HG02970 (cell line): ENCODE measurements around the gene FCRL6.

Source experiments
- ATAC-seq: cut with Tn5 transposase; IDR thresholded peaks from one replicate; pipeline ENCODE4 v1.9.1; 2021; ENCODE audit warnings: mild to moderate bottlenecking, moderate library complexity, moderate number of reproducible peaks; ENCODE audit not compliant: unreplicated experiment, low FRiP score

The FCRL6 gene

GRCh38 chr1:159859767-159860322 is 57.7 kb downstream of the FCRL6 start:
- ATAC-seq, result no peak

GRCh38 chr1:159860456-159860855 is 58.3 kb downstream of the FCRL6 start:
- no peak for ATAC-seq

GRCh38 chr1:159861218-159861617 is 59.1 kb downstream of the FCRL6 start:
- no peak for ATAC-seq

GRCh38 chr1:159862031-159862430 is 59.9 kb downstream of the FCRL6 start:
- ATAC-seq, result no peak

- ATAC-seq, result no peak
Observed at GRCh38 chr1:159862557-159862956, 60.4 kb downstream of the FCRL6 start, which contains the start of gene VSIG8. TSS of gene VSIG8 (minus strand) at chr1:159862657. CDS start at chr1:159862521, 136 bp downstream.

GRCh38 chr1:159864262-159864661 is 62.1 kb downstream of the FCRL6 start:
- no peak for ATAC-seq
